ENCODE measurements around the gene BICDL2. TPM values are rescaled to one million over a fixed set of nuclear protein-coding genes. Genes with fewer than 3 reads are reported as not detected.
A peak's percentile ranks its signal among the peaks of the same experiment; 100 is the strongest.

Gene BICDL2
- total and polyA plus RNA-seq, 8 donors = 18.4 to 693 (median 47.2) TPM

GRCh38 chr16:2987286-2987685, 49.5 kb downstream of the BICDL2 start:
- DNase-seq = no peak
- 83 to 93% (median 90%) methylated on average over 6 to 9 of the region's 9 CpGs for WGBS, 5 donors
- no peaks in the 10 kb centered on the region for H3K36me3 ChIP-seq
- H3K27me3 ChIP-seq = peaks cover 0 to 43% (median 8%) of the 10 kb centered on the region in 3 donors
- no peak overlapping the region for H3K27ac ChIP-seq
- peaks cover 6 to 32% (median 23%) of the 10 kb centered on the region in 4 donors for H3K4me1 ChIP-seq
- H3K4me3 ChIP-seq = no peak overlapping the region
- H3K9me3 ChIP-seq = no peaks in the 10 kb centered on the region
- no peak for TF ChIP-seq EP300 (IDR thresholded peaks at IDR 0.05)
- no peak for TF ChIP-seq POLR2AphosphoS5 (IDR thresholded peaks at IDR 0.05)
- TF ChIP-seq POLR2A (IDR thresholded peaks at IDR 0.05) = no peak
- no peak for TF ChIP-seq CTCF (IDR thresholded peaks at IDR 0.05)
- intact Hi-C loops (cut with DNase I; ENCODE audit: low total_unique reads) = no loop called here

GRCh38 chr16:2986623-2987188, 50.0 kb downstream of the BICDL2 start:
- intact Hi-C loops (cut with DNase I; ENCODE audit: low total_unique reads) = no loop called here
- 71 to 79% (median 76%) methylated on average over 15 to 17 of the region's 17 CpGs for WGBS, 5 donors
- H3K27me3 ChIP-seq = peaks cover 0 to 43% (median 8%) of the 10 kb centered on the region in 3 donors
- no peaks in the 10 kb centered on the region for H3K9me3 ChIP-seq
- no peak overlapping the region for H3K27ac ChIP-seq
- DNase-seq = no peak
- TF ChIP-seq POLR2AphosphoS5 (IDR thresholded peaks at IDR 0.05) = no peak
- TF ChIP-seq POLR2A (IDR thresholded peaks at IDR 0.05) = no peak
- TF ChIP-seq EP300 (IDR thresholded peaks at IDR 0.05) = no peak
- no peak for TF ChIP-seq CTCF (IDR thresholded peaks at IDR 0.05)
- H3K36me3 ChIP-seq = no peaks in the 10 kb centered on the region
- H3K4me1 ChIP-seq = peaks cover 6 to 32% (median 23%) of the 10 kb centered on the region in 4 donors
- H3K4me3 ChIP-seq = no peak overlapping the region

GRCh38 chr16:2985893-2986355, 50.8 kb downstream of the BICDL2 start:
- no peaks in the 10 kb centered on the region for H3K9me3 ChIP-seq
- peaks cover 0 to 38% (median 8%) of the 10 kb centered on the region in 3 donors for H3K27me3 ChIP-seq
- 26 to 70% (median 55%) methylated on average over 5 to 15 of the region's 15 CpGs for WGBS, 5 donors
- peak in 1 of 2 donors; percentile 68 for DNase-seq
- intact Hi-C loops (cut with DNase I; ENCODE audit: low total_unique reads) = no loop called here
- TF ChIP-seq CTCF (IDR thresholded peaks at IDR 0.05) (no peak), POLR2A (IDR thresholded peaks at IDR 0.05) (no peak), POLR2AphosphoS5 (IDR thresholded peaks at IDR 0.05) (no peak), EP300 (IDR thresholded peaks at IDR 0.05) (no peak)
- H3K36me3 ChIP-seq = no peaks in the 10 kb centered on the region
- no peak overlapping the region for H3K4me3 ChIP-seq
- no peak overlapping the region for H3K27ac ChIP-seq
- peaks cover 10 to 38% (median 30%) of the 10 kb centered on the region in 4 donors for H3K4me1 ChIP-seq

- Histone ChIP-seq H3K4me1 (peaks cover 13 to 38% (median 34%) of the 10 kb centered on the region in 4 donors), H3K27ac (no peak overlapping the region), H3K4me3 (no peak overlapping the region), H3K36me3 (no peaks in the 10 kb centered on the region), H3K9me3 (no peaks in the 10 kb centered on the region), H3K27me3 (peaks cover 0 to 34% (median 4%) of the 10 kb centered on the region in 3 donors)
- no peak for DNase-seq
- 29 to 50% (median 33%) methylated on average over 9 of the region's 9 CpGs for WGBS, 5 donors
- TF ChIP-seq CTCF (IDR thresholded peaks at IDR 0.05) = no peak
- TF ChIP-seq EP300 (IDR thresholded peaks at IDR 0.05) = no peak
- no peak for TF ChIP-seq POLR2A (IDR thresholded peaks at IDR 0.05)
- no peak for TF ChIP-seq POLR2AphosphoS5 (IDR thresholded peaks at IDR 0.05)
- intact Hi-C loops (cut with DNase I; ENCODE audit: low total_unique reads) = no loop called here
These were observed 51.3 kb downstream of the BICDL2 start for GRCh38 chr16:2985462-2985861.
